Anterior cingulate cortex (tissue), 58 donors: ENCODE measurements around the gene PKNOX1.
"Not testable (repeated sequence)": the region's sequence is repeated elsewhere in the genome, so short reads cannot be mapped to it uniquely, and the experiment has no call there.

Experiments
- DNase-seq, 58 donors: peaks; one replicate each; lab custom pipeline; 2025; lab: John Stamatoyannopoulos, UW

PKNOX1 gene

GRCh38 chr21:43082587-43083300 lies 108.4 kb downstream of the PKNOX1 start:
- not testable (repeated sequence) for DNase-seq
